RWPE2 (cell line): ENCODE data around the gene MSRB1.
"Not testable (repeated sequence)": the region's sequence is repeated elsewhere in the genome, so short reads cannot be mapped to it uniquely, and the experiment has no call there.

Source experiments
- ATAC-seq: fragments of 200-7000 bp; cut with Tn5 transposase; 3 replicates; pipeline ENCODE4 v1.9.1; 2021; ENCODE audit warnings: low read depth
- DNase-seq: peaks from one replicate; pipeline ENCODE4 v3.0.0-alpha.2; 2020; ENCODE audit warnings: low spot score
- H3K27ac ChIP-seq: fragments of 450-650 bp; 2 replicates; pipeline ENCODE4 v1.5.1; 2017; ENCODE audit warnings: mild to moderate bottlenecking; ENCODE audit not compliant: poor library complexity, severe bottlenecking
- H3K27me3 ChIP-seq: fragments of 250-450 bp; sonication (Bioruptor Pico); 2 replicates; pipeline ENCODE4 v1.5.1; 2021; ENCODE audit warnings: mild to moderate bottlenecking, moderate library complexity; ENCODE audit not compliant: insufficient read depth, poor library complexity, severe bottlenecking
- H3K36me3 ChIP-seq: fragments of 250-450 bp; sonication (Bioruptor Pico); 2 replicates; pipeline ENCODE4 v1.5.1; 2020; ENCODE audit warnings: low read depth, mild to moderate bottlenecking, moderate library complexity
- H3K4me1 ChIP-seq: fragments of 250-450 bp; sonication (Bioruptor Pico); 2 replicates; pipeline ENCODE4 v1.5.1; 2021; ENCODE audit warnings: mild to moderate bottlenecking, moderate library complexity; ENCODE audit not compliant: insufficient read depth, poor library complexity, severe bottlenecking
- H3K4me3 ChIP-seq: fragments of 250-450 bp; sonication (Bioruptor Pico); 2 replicates; pipeline ENCODE4 v1.5.1; 2021; ENCODE audit warnings: mild to moderate bottlenecking, moderate library complexity; ENCODE audit not compliant: severe bottlenecking
- H3K9me3 ChIP-seq: fragments of 250-450 bp; sonication (Bioruptor Pico); 2 replicates; pipeline ENCODE4 v1.5.1; 2021; ENCODE audit warnings: mild to moderate bottlenecking, moderate library complexity; ENCODE audit not compliant: severe bottlenecking
- TF ChIP-seq, protein P1 (sequence below): fragments of 450-650 bp; IDR thresholded peaks from one replicate; pipeline ENCODE4 v1.5.1; 2017; ENCODE audit warnings: mild to moderate bottlenecking, moderate library complexity; ENCODE audit not compliant: poor library complexity, severe bottlenecking

Gene MSRB1

GRCh38 chr16:1941162-1942046, 1.6 kb downstream of the MSRB1 start:
- DNase-seq (peak; percentile 40), ATAC-seq (no peak)
- Histone ChIP-seq H3K9me3 (no peaks in the 10 kb centered on the region), H3K36me3 (peaks cover 6% of the 10 kb centered on the region; the same call in 1 of the 2 replicates), H3K4me1 (peaks cover 10% of the 10 kb centered on the region), H3K27ac (peak overlapping the region; percentile 12), H3K4me3 (no peak overlapping the region), H3K27me3 (no peaks in the 10 kb centered on the region)
- TF ChIP-seq, protein P1, sequence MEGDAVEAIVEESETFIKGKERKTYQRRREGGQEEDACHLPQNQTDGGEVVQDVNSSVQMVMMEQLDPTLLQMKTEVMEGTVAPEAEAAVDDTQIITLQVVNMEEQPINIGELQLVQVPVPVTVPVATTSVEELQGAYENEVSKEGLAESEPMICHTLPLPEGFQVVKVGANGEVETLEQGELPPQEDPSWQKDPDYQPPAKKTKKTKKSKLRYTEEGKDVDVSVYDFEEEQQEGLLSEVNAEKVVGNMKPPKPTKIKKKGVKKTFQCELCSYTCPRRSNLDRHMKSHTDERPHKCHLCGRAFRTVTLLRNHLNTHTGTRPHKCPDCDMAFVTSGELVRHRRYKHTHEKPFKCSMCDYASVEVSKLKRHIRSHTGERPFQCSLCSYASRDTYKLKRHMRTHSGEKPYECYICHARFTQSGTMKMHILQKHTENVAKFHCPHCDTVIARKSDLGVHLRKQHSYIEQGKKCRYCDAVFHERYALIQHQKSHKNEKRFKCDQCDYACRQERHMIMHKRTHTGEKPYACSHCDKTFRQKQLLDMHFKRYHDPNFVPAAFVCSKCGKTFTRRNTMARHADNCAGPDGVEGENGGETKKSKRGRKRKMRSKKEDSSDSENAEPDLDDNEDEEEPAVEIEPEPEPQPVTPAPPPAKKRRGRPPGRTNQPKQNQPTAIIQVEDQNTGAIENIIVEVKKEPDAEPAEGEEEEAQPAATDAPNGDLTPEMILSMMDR, result no peak

- no peak for DNase-seq
- Histone ChIP-seq H3K9me3 (no peaks in the 10 kb centered on the region), H3K4me3 (no peak overlapping the region)
These were observed 2.5 kb downstream of the MSRB1 start for GRCh38 chr16:1940273-1941161.

DNA sequence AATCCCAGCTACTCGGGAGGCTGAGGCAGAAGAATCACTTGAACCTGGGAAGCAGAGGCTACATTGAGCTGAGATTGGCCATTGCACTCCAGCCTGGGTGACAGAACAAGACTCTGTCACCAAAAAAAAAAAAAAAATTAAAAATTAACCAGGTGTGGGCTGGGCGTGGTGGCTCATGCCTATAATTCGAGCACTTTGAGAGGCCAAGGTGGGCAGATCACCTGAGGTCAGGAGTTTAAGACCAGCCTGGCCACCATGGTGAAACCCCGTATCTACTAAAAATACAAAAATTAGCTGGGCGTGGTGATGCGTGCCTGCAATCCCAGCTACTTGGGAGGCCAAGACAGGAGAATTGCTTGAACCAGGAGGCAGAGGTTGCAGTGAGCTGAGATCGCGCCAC, 3.2 kb downstream of the MSRB1 start:
- not testable (repeated sequence) for H3K27ac ChIP-seq, H3K9me3 ChIP-seq

More at GRCh38 chr16:1940273-1941161, 2.5 kb downstream of the MSRB1 start:
- TF ChIP-seq, protein P1, result no peak
- Histone ChIP-seq H3K36me3 (peaks cover 6% of the 10 kb centered on the region; the same call in 1 of the 2 replicates), H3K27me3 (no peaks in the 10 kb centered on the region), H3K27ac (no peak overlapping the region), H3K4me1 (peaks cover 10% of the 10 kb centered on the region)
- ATAC-seq, result no peak

DNA sequence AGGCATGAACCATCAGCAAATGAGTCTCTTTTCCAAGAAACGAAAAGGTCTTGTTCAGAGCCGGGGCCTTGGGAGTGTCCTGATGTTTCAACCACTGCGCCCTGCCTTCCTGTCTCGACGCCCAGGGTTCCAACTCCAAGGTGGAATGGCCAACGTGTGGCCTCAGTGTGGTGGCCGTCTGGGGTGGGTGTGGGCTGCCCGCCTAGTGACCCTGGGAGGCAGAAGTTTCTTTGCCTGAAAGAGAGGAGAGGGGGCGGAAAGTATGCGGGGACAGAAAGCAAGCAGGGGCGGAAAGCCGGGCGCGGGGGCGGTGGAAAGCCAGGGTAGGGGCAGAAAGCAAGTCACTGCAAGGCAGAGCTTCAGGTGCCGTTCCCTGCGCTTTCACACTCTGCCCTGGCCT, 4.1 kb downstream of the MSRB1 start:
- no peak for ATAC-seq
- peaks cover 6% of the 10 kb centered on the region; the same call in 1 of the 2 replicates for H3K36me3 ChIP-seq
- TF ChIP-seq, protein P1, result no peak

More for the DNA sequence above, 3.2 kb downstream of the MSRB1 start:
- ATAC-seq, H3K27me3 ChIP-seq, H3K4me1 ChIP-seq, H3K36me3 ChIP-seq, H3K4me3 ChIP-seq, DNase-seq: not testable (repeated sequence)

GRCh38 chr16:1938316-1938715, 4.7 kb downstream of the MSRB1 start:
- H3K27ac ChIP-seq, result no peak overlapping the region
- ATAC-seq, result no peak
- no peaks in the 10 kb centered on the region for H3K27me3 ChIP-seq
- no peak for DNase-seq
- peaks cover 5% of the 10 kb centered on the region for H3K4me1 ChIP-seq
- TF ChIP-seq, protein P1, result no peak
- no peak overlapping the region for H3K4me3 ChIP-seq
- no peaks in the 10 kb centered on the region for H3K9me3 ChIP-seq
- H3K36me3 ChIP-seq, result peaks cover 6% of the 10 kb centered on the region; the same call in 1 of the 2 replicates

More for the DNA sequence above, 4.1 kb downstream of the MSRB1 start:
- Histone ChIP-seq H3K4me3 (no peak overlapping the region), H3K27ac (no peak overlapping the region), H3K4me1 (peaks cover 8% of the 10 kb centered on the region), H3K27me3 (no peaks in the 10 kb centered on the region), H3K9me3 (no peaks in the 10 kb centered on the region)
- no peak for DNase-seq
